Stimulated activated CD8-positive, alpha-beta memory T cell treated with anti-CD3 and anti-CD28 coated beads, Interleukin-15, amount 100 ng/mL, for 48 hours (primary cell): ENCODE measurements around the gene TANGO6.

Experiments
- DNase-seq, 2 donors: peaks; one replicate each; pipeline ENCODE4 v3.0.0-alpha.2; 2020; ENCODE audit warnings: low read depth in 2 of 2

TANGO6 gene

DNA sequence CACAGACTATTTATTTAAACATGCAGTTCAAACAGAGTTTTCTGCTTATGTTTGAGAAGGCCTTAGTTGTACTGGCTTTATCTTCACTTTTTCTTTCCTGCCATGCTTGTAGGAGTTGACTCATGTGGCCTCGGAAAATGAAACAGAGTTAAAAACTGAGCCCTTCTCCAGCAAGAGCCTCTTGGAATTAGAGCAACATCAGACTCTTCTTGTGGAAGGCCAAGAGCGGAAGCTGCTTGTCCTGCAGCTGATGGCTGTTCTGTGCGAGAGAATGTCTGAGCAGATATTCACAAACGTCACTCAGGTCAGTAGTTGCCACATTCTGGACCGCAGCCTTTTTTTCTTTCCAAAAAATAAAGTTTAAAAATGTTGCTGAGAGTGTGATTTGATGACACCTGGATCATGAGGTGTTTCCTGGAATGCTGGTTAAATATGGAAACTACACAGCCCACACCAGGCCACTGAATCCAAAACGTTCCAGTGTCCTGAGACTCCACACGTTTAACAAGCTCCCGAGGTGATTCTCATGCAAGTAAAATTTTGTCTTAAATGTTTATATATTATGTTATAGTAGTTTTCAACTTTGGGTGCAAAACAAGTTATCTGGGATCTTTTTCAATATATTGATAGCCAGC is 65.9 kb downstream of the TANGO6 start:
- no peak for DNase-seq

DNA sequence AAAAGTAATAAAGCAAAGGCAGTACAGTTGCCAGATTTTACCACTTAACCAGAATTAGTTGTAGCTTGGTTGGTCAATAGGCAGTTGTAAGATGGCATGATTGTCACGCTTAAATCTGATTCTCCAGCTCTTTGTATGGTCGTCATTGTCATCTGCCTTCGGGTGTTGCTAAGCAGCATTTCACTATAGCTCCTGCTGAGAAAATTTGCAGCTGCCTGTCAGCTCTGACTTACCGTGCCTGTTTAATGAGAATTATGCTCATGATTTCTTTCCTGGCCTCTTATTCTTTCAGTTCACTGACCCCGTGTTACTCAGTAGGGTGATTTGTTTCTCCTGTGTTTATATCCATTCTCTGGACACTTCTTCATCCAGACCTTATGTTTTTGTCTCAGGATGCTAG is 66.7 kb downstream of the TANGO6 start:
- DNase-seq: no peak

DNA sequence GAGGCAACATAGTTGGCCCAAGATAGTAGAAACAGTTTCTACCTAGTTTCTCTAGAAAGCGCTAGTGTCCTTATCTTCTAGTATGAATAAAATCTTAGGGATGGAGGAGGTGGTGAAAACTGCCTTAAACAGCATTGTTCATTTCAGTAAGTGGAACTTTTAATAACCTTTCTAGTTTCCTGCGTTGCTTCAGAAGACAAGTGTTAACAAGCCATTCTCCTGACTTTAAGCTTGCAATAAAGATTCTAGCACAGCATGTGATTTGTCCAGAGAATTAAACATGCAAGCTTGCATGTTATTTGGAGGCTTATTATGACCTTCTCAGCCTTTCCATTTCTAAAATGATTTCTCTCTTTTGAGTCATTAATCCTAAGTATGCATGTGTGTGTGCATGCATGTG is 72.3 kb downstream of the TANGO6 start:
- no peak for DNase-seq

DNA sequence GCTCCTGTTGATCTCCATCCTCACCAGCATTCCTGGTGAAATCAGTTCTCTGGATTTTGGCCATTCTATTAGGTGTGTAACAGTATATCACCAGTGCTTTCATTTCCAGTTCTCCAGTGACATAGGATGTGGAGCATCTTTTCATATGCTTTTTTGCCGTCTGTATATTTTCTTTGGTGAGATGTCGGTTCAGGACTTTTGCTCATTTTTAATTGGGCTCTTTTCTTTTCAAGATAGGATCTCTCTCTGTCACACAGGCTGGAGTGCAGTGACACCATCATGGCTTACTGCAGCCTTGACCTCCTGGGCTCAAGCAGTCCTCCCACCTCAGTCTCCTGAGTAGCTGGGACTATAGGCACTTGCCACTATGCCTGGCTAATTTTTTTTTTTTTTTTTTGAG is 74.2 kb downstream of the TANGO6 start:
- DNase-seq: no peak

DNA sequence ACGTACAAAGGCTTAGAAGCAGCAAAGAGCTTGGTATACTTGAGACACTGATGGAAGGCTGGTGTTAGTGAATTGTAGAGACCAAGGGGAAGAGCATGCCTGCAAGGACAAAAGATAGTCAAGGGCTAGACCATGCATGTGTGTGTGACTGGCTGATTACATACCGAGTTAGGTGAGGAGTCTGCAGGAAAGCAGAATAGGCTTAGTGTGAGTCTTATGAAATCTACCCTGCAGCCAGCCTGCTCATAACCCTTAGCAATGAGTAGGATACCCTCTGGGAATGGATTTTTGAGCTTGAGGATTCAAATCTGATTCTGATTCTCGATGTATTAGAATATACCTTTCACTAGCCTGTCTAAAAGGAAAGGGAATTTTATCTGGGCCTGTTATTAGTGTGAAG is 77.0 kb downstream of the TANGO6 start:
- DNase-seq: no peak

DNA sequence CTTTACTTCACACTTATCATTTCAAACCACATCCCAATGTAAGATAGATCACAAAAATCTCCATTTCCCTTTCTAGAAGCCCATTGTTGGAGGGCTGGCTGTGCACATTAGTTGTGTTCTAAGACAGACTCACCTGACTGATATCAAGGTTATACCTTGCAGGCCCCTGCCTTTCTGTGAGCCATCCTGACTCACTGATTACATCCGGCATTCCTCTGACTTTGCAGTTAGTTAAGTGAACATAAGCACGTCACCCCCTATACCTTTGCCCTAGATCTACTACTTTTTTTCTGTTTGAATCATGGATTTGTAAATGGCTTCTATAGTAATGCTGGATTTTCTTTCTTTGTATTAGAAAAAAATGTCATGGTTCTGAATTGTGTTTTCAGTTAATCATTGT is 78.3 kb downstream of the TANGO6 start:
- DNase-seq: no peak

DNA sequence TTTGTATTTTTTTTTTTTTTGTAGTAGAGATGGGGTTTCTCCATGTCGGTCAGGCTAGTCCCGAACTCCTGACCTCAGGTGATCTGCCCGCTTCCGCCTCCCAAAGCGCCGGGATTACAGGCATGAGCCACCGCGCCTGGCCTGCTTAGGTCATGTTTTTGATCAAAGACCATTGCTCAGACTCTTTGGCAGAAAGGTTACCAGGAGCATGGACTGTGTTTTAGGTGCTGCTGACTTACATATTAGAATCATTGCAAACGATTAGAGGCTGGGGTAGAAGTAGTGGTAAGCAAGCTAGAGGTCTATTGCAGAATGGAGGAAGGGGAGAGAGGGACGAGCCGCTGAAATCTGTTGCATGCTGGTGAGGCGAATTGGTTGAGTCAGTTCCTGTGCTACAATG is 79.8 kb downstream of the TANGO6 start:
- no peak for DNase-seq

DNA sequence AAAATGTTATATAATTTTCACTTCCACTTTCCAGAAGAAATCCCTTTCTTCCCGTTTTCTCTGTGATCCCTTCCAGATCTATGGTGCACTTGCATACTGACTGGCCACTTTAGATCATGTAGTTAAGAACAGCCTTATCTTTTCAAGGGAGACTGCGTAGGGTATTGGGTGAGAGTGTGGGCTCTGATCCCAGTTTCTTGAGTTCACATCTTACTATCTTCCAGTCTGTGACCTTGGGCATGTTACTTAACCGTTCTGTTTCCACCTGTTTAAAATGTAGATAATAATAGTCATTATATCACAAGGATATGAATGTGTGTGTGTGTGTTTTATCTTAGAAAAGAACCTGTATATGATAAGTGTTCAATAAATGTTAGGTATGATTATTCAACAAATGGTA is 83.7 kb downstream of the TANGO6 start:
- DNase-seq: no peak

DNA sequence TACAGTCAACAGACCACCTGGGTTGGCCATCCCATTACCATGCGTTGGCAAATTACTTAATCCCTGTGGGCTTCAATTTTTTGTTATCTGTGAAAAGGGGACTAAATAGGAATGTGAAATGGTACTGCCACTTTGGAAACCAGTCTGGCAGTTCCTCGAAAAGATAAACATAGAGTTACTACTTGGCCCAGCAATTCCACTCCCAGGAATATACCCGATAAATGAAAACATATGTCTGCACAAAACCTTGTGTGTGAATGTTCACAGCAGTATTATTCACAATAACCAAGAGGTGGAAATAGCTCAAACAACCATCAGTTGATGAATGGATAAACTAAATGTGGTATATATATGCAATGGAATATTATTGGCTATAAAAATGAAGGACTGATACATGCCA is 87.9 kb downstream of the TANGO6 start:
- no peak for DNase-seq

DNA sequence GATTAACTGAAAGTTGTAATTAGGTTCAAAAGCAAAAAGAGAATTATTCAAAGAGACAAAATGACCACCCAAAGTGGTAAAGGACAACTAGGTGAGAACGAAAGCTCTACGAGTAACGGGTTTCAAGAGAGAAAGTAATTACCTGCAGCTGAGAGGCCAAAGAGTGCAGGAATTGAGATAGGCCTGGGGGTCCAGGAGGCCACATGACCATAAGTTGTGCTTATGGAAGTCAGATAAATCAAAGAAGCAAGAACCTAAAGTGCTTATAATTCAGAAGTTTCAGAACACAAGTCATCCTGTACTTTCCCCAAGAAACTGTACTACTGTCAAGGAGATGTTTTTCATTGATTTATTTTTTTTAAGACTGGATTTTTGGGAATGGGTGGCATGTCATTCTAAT is 91.1 kb downstream of the TANGO6 start:
- DNase-seq: no peak

DNA sequence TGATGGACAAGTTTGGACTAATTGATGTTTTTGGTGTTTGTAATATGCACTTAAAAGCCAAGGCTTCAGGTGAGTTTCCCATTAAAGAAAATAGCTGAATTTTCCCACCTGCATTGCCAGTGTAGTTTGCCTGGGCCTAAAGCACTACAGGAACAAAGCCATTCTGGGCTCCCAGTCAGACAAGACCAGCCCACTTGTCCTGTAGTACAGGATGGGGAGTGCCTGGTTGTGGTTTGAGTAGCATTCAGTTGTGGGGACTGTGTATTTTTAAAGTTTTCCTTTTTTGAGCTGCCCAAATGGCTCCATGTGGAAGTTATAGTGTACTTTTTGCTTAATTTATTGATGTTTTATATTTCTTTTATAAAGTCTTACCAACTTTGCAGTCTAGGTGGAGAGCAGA is 91.7 kb downstream of the TANGO6 start:
- DNase-seq: no peak

DNA sequence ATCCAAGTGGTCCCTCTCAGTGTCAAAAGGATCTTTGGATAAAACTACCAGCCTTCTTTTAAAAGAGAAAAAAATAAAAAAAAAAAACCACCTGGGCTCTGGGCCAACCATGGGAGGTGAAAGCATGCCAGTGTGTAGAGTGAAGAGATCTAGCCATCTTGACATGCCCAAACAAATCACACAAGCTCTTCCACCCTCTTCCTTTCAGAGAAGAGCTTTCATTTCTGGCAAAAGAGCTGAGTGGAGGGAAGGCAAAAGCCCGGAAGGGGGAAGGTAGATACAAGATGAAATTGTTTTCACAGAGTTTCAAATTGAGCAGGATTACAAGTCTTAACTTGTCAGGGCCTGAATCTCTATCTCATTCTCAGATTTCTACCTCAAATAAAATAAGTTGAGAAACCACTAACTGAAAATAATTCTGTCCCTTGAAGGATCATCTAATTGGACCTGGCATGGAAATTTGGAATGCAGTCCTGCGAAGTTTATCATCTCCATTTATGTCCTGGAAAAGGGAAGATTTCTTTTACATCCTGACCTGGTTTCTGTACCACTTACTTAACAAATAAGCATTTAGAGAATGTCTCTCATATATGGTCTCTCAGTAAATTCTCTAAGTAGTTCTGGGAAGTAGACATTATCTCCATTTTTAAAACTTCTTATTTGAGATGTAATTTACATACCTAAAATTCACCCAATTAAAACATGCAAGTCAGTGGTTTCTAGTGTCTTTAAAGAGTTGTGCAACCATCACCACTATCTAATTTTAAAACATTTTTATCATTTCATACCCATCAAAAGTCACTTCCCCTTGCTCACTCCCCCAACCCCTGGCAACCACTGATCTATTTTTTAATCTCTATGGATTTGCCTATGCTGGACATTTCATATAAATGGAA is 93.7 kb downstream of the TANGO6 start:
- no peak for DNase-seq

DNA sequence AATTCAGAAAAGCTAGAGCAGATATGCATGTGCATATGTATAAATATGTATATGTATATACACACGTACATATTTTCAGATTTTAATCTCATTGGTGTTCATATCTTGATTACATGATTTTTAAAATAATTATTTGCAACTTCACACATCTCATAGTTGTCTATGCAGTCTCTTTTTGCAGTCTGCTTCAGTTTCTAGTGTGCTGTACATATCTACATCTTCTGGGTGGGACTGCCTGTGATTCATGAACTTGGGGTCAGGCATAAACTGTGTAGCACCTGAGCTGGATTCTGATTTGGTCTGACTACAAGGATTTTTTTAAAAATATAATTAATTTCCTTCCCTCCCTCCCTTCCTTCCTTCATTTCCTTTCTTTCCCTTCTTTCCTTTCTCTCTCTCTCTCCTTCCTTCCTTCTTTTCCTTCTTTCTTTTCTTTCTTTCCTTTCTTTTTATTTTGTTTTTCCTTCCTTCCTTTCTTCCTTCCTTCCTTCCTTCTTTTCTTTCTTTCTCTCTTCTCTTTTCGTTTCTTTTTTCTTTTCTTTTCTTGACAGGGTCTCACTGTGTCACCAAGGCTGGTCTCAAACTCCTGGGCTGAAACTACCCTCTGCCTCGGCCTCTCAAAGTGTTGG is 96.5 kb downstream of the TANGO6 start:
- no peak for DNase-seq

DNA sequence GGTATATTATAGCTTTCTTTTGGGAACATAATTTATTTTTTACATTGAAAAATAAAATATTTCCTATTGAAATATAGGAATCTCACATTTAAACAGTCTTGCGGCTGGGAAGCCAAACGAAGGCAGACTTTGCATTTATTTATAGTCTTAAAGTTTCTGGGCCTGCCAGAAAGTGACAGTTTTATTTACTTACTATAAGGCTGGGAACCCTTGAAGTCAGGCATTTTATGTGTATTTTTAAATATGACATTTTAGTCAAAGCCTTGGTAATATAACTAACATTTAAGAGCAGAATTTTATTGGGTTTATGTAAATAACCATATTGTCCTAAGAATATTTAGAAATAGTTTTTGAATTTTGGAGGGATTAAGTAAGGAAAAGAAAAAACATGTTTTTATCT is 97.5 kb downstream of the TANGO6 start:
- DNase-seq: no peak

DNA sequence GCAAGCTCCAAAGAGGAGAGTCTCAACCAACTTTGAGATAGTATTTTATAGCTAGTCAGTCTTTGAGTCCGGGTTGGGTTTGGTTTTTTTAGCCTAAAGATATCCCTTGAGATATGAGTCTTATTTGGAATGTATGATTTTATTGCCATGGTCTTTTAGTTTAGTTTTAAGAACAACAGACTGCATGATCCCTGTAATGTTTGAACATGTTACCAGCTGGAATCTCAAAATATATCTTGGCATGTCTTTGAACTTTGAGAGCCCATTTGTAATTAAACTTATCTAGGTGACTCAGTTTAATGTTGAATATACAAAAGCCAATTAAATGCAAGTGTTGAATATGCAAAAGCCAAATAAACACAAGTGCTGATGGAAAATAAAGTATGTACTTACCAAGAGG is 100.6 kb downstream of the TANGO6 start:
- no peak for DNase-seq

DNA sequence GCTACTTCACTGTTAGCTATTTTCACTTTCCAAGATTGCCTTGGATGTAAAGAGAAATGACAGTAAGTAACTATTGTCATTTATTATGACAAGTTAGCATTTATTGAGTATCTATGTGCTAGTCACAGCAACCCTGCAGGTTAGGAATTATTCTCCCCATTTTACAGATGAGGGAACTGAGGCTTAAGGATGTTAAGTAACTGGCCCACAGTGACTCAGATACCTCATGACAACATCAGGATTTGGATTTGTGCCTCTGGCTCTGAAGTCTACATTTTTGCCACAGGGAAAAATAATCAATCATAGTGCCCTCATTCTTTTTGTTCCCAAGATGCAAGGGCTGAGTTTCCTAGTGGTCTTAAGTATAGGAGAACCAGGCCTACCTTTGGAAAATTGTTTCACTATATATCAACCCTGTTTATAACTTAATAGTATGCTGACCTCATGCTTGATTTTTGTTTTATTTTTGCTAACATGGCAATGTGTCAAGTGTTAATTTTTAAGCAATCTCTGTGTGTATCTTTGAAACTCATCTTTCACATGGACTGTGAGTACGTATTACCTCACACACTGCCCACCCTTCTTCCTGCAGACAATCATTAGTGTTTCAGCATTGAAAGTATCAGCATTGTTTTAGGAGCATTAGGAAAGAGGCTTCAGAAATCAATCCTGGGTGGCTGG is 105.0 kb downstream of the TANGO6 start:
- DNase-seq: no peak

DNA sequence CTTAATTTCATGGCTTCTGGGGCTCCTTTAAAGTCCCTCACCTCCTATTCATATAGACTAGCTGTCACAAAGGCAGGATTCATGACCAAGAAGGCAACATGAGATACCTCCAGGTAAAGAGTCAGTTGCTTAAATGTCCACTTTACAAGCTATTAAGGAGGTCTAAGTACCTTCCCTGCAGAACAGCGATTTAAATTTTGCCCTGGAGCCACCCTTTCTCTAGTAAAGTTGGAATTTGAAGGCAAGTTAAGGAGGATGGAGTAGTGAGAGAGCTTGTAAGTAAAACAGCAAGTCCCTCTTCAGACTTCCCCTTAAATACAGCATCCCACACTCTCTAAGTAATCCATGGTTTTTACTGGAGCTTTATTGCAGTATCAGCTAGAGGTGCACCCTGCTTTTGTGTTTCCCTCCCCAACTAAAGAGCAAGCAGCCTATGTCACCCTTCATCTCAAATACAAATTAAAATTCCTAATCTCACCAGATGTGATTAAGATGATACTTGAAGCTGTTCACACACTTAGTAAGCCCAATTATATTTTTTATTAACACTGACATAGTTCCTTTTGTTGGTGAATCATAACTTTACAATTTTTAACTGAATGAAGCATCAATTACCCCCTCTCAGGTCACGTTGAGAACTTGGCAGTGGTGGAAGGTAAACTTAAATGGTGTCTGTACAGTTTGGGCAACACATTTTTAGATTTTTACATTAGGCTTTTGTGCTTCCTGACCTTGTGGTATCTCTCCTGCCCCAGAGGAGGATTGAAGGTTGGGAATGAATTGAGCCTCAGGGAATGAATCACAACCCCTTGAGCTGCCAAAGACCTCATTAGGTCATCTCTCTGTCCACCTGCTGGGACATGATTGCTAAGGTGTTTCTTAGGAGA is 108.9 kb downstream of the TANGO6 start:
- DNase-seq: no peak

DNA sequence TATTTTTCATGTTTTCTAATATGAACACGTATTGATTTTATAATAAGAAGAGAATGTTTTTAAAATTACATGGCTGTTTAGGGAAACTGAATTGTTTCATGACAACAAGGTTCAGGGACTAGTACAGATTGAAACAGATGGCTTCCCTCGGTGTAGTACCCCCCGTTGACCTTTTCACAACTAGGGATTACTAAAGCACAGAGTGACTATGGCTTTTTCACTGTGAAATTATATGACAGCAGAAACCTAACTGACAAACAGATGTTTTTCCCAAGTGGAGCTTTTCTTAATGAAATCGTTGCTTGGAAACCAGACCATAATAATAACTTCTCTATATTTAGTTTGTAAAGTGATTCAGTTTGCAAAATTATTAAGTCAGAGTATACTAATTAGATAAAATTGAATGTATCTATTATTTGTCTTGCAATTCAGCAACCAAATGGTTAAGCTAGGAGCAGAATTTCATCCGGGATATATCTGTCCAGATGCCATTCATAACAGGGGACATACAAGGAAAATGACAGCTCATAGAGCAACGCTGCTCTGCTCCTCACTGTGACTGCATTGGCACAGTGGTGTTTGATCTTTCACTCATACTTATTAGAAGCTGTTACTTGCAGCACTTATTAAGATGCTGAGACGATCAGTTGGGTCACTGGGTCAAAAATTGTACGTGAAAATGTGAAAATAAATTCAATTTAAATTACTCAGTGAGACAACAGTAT is 111.7 kb downstream of the TANGO6 start:
- DNase-seq: no peak

DNA sequence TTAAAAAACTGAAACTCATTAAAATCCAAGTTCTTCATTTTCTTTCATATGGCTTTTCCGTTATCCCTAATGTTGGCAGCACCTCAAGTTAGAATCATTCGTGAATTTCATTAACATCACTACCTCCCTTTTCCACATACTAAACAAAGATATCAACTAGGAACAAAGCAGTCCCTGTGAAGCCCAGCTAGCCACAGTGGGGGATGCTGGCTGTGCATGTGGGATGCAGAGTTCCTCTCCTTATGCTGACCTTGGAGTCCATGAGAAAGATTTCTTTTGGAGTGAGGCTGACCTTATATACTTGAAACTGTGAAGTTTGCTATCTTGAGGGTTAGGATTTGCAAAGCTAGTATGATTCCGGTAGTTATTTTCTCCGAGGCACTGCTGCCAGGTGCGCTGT is 117.6 kb downstream of the TANGO6 start:
- no peak for DNase-seq

DNA sequence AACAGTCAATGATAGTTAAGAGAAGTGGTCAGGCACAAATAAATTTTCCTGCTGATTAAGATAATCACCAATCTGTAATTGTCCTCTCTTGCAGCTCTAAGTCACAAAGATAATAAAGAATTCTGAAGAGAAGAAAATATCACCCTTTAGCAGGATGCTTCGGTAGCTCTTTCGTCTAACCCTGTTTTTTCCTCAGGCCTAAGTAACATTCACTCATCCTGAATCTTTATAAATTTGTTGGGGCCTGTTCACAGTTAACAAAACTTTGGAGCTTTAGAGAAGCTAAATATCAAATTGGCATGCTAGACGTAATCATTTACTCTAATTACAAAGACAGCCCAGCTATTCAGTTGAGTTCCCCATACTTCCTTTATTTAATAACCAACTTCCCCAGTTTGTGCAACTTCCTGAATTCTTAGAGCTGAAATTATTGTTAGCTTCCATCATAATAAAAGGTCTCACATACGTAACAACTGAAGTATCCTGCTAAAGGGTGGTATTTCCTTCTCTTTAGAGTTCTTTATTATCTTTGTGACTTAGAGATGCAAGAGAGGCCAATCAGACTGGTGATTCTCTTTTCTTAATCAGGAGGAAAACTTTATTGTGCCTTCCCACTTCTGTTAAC is 118.6 kb downstream of the TANGO6 start:
- DNase-seq: no peak
